ENCODE data around the gene SPAG8.

GRCh38 chr9:35816708-35817107, 4.6 kb upstream of the SPAG8 start:
- TF ChIP-seq POLR2A (IDR thresholded peaks at IDR 0.05; ENCODE audit: low read length) (no peak), GATA1 (IDR thresholded peaks at IDR 0.05; ENCODE audit: low read depth, low read length) (no peak)

All from erythroblast (primary cell).